Neural progenitor cell (in vitro differentiated cells): ENCODE data around the gene THEM5. TPM values are rescaled to one million over a fixed set of nuclear protein-coding genes. Genes with fewer than 3 reads are reported as not detected.
"Not testable (repeated sequence)": the region's sequence is repeated elsewhere in the genome, so short reads cannot be mapped to it uniquely, and the experiment has no call there.

Experiments used
- DNase-seq: peaks from one replicate; pipeline ENCODE4 v3.0.0-alpha.2; 2016; ENCODE audit warnings: low spot score
- H2AFZ ChIP-seq: fragments of 200-600 bp; sonication (generic); replicated peaks from 2 replicates; pipeline ENCODE4 v1.6.1; 2016; ENCODE audit warnings: antibody characterized with exemption
- H3F3A ChIP-seq: fragments of 200-600 bp; sonication (generic); 2 replicates; pipeline ENCODE4 v1.6.1; 2016; ENCODE audit warnings: antibody characterized with exemption, low read depth
- H3K27ac ChIP-seq: fragments of 200-600 bp; sonication (generic); 2 replicates; pipeline ENCODE4 v1.5.1; 2016; ENCODE audit warnings: mild to moderate bottlenecking
- H3K27me3 ChIP-seq: fragments of 200-600 bp; sonication (generic); 2 replicates; pipeline ENCODE4 v1.6.1; 2016; ENCODE audit warnings: mild to moderate bottlenecking, moderate library complexity
- H3K36me3 ChIP-seq: fragments of 200-600 bp; sonication (generic); 2 replicates; pipeline ENCODE4 v1.5.1; 2016
- H3K4me1 ChIP-seq: fragments of 200-600 bp; sonication (generic); 2 replicates; pipeline ENCODE4 v1.6.1; 2016; ENCODE audit warnings: mixed run types
- H3K4me2 ChIP-seq: fragments of 200-600 bp; sonication (generic); 2 replicates; pipeline ENCODE4 v1.6.1; 2016
- H3K4me3 ChIP-seq: fragments of 200-600 bp; sonication (generic); 2 replicates; pipeline ENCODE4 v1.5.1; 2016
- H3K79me2 ChIP-seq: fragments of 200-600 bp; sonication (generic); 2 replicates; pipeline ENCODE4 v1.6.1; 2016; ENCODE audit warnings: low read depth
- H3K9ac ChIP-seq: fragments of 200-600 bp; sonication (generic); 2 replicates; pipeline ENCODE4 v1.6.1; 2016
- H3K9me3 ChIP-seq: fragments of 200-600 bp; sonication (generic); 2 replicates; pipeline ENCODE4 v1.5.1; 2016; ENCODE audit warnings: low read depth
- H4K20me1 ChIP-seq: fragments of 200-600 bp; sonication (generic); 2 replicates; pipeline ENCODE4 v1.6.1; 2016; ENCODE audit warnings: low read depth
- H3K27ac Mint-ChIP-seq: 3 replicates; pipeline ENCODE4 v1.8.0; 2021; ENCODE audit warnings: mixed read lengths
- H3K27me3 Mint-ChIP-seq: 2 replicates; pipeline ENCODE4 v1.8.0; 2022; ENCODE audit warnings: low read depth, mild to moderate bottlenecking, inconsistent platforms, moderate library complexity, mixed read lengths; ENCODE audit not compliant: insufficient read depth
- H3K36me3 Mint-ChIP-seq: 3 replicates; pipeline ENCODE4 v1.8.0; 2021; ENCODE audit warnings: mixed read lengths
- H3K4me1 Mint-ChIP-seq: 3 replicates; pipeline ENCODE4 v1.8.0; 2021; ENCODE audit warnings: mixed read lengths
- H3K4me3 Mint-ChIP-seq: 3 replicates; pipeline ENCODE4 v1.8.0; 2021; ENCODE audit warnings: mild to moderate bottlenecking, moderate library complexity, mixed read lengths
- H3K9me3 Mint-ChIP-seq: 3 replicates; pipeline ENCODE4 v1.8.0; 2020; ENCODE audit warnings: mixed read lengths
- EZH2 ChIP-seq: fragments of 200-600 bp; sonication (generic); IDR thresholded peaks from 2 replicates; pipeline ENCODE4 v1.6.1; 2017; ENCODE audit warnings: antibody characterized with exemption, mild to moderate bottlenecking, moderate library complexity
- EZH2phosphoT487 ChIP-seq: fragments of 200-600 bp; sonication (generic); IDR thresholded peaks from 2 replicates; pipeline ENCODE4 v1.6.1; 2017; ENCODE audit warnings: antibody characterized with exemption
- total RNA-seq: library from RNA; depleted of rRNA; stranded (reverse); fragments of >200 nt; gene quantifications from 2 replicates; pipeline ENCODE4 v1.2.3, GENCODE V29; 2015; ENCODE audit warnings: low replicate concordance
- TF ChIP-seq, protein P1 (sequence below): fragments of 200-600 bp; sonication (generic); IDR thresholded peaks from 2 replicates; pipeline ENCODE4 v1.5.1; 2017; ENCODE audit warnings: antibody characterized with exemption, mild to moderate bottlenecking

The THEM5 gene
- total RNA-seq, 1 donor from 2014 or later, result not detected

DNA sequence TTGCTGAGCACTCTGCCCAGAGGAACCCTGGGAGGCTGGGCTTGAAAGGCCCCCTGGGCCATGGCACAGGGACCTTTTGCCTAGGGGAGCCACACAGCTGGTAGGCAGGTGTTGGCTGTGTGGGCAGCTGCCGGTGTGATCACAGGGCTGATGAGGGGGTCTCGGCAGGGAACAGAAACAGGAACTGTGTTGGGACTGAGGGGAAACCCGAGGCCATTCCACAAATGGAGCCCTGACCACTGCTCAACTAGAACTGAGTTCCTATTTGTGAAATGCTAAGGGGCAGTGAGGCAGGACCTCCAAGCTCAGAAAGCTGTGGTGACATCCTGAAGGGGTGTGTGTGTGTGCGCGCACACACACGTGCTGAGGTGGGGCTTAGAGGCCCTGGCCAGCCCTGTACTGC lies 6.4 kb upstream of the THEM5 start:
- H3K79me2 ChIP-seq, result no peaks in the 10 kb centered on the region
- no peak for TF ChIP-seq EZH2

DNA sequence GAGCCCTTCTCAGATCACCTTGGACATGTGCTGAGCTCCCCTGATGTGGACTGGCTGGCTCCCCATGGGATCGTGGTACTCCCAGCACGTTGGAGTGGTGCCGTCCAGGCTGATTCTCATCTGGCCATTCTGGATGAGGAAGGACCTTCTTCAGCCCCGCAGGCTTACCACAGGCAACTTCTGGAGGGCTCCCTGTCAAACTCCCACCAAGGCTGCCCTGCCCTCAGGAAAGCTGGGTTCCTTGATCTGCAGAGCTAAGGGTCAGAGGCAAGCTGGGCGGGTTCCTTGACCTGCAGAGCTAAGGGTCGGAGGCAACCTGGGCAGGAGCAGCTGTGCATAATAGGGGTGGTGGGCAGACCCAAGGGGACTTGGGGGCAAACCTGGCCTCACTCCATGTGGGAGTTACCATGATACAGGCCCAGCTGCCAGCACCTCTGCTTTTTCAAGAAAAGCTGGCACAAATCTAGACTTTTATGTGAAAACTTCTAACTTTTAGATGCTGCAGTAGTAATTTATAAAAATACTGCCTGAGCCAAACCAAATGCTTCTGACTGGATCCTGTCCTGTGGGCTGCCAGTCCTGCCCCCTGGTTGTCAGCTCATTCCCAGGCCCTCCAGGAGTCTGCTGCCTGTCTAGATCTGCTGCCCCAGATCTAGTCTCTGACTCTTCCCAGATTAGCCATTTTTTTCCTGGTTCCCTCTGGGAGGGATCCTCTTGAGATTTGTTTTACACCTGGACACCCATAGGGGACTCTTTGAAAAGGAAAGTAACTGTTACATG lies 5.6 kb upstream of the THEM5 start:
- Histone ChIP-seq H3F3A (no peaks in the 10 kb centered on the region), H3K4me2 (no peak overlapping the region), H3K9me3 (no peaks in the 10 kb centered on the region), H3K27ac (no peak overlapping the region), H3K9ac (no peak overlapping the region), H2AFZ (no peak overlapping the region), H3K79me2 (no peaks in the 10 kb centered on the region), H3K27me3 (peaks cover 16% of the 10 kb centered on the region), H3K36me3 (no peaks in the 10 kb centered on the region), H4K20me1 (no peaks in the 10 kb centered on the region), H3K4me3 (no peak overlapping the region), H3K4me1 (no peaks in the 10 kb centered on the region)
- Mint-ChIP-seq H3K4me1 (peaks cover 5% of the 10 kb centered on the region), H3K27me3 (peaks cover 5% of the 10 kb centered on the region), H3K27ac (no peak overlapping the region), H3K4me3 (no peak overlapping the region), H3K9me3 (no peaks in the 10 kb centered on the region), H3K36me3 (no peaks in the 10 kb centered on the region)
- TF ChIP-seq, protein P1, sequence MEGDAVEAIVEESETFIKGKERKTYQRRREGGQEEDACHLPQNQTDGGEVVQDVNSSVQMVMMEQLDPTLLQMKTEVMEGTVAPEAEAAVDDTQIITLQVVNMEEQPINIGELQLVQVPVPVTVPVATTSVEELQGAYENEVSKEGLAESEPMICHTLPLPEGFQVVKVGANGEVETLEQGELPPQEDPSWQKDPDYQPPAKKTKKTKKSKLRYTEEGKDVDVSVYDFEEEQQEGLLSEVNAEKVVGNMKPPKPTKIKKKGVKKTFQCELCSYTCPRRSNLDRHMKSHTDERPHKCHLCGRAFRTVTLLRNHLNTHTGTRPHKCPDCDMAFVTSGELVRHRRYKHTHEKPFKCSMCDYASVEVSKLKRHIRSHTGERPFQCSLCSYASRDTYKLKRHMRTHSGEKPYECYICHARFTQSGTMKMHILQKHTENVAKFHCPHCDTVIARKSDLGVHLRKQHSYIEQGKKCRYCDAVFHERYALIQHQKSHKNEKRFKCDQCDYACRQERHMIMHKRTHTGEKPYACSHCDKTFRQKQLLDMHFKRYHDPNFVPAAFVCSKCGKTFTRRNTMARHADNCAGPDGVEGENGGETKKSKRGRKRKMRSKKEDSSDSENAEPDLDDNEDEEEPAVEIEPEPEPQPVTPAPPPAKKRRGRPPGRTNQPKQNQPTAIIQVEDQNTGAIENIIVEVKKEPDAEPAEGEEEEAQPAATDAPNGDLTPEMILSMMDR, result no peak
- no peak for TF ChIP-seq EZH2
- TF ChIP-seq EZH2phosphoT487, result no peak
- no peak for DNase-seq

More for the DNA sequence above, 6.4 kb upstream of the THEM5 start:
- Mint-ChIP-seq H3K36me3 (no peaks in the 10 kb centered on the region), H3K4me3 (no peak overlapping the region), H3K27ac (no peak overlapping the region), H3K9me3 (no peaks in the 10 kb centered on the region), H3K27me3 (peaks cover 5% of the 10 kb centered on the region), H3K4me1 (peaks cover 5% of the 10 kb centered on the region)
- Histone ChIP-seq H3K4me3 (no peak overlapping the region), H3K27ac (no peak overlapping the region), H3K9me3 (no peaks in the 10 kb centered on the region), H3K27me3 (peaks cover 23% of the 10 kb centered on the region), H3K4me2 (no peak overlapping the region), H3K9ac (no peak overlapping the region), H3K36me3 (no peaks in the 10 kb centered on the region), H2AFZ (no peak overlapping the region), H3K4me1 (no peaks in the 10 kb centered on the region), H3F3A (no peaks in the 10 kb centered on the region), H4K20me1 (no peaks in the 10 kb centered on the region)
- DNase-seq, result no peak

DNA sequence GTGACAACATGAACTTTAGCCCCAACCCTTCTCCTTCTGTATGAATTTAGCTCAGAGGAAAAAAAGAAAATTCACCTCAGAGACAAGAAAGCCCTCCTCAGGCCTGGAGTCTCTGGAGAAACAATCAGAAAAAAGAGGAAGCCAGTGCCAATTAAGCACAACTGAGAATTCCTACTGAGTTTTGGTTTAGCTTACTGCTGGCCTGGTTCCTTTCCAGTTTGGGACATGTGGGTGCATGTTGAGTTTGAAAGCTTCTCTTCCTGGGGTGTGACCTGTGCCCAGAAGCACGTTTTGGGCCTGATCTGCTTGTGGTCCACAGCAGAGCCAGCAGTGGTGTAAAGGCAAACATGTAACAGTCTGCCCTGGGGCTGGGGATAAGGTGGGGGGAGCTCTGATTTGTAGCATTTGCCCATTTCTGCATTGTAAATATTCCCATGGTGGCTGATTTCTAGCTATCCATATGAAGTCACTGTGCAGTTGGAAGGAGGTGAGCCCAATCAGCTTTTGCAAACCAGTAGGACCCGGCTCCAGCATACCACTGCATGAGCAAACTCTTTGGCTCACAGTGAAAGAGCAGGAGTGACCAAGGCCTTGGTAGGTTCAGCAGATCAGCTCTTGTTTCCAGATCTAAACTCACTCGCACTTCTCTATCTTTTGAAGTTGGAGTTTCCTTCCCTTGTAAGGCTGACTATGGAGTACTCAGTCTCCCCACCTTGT lies 4.7 kb upstream of the THEM5 start:
- Histone ChIP-seq H3K79me2 (no peaks in the 10 kb centered on the region), H3K27ac (no peak overlapping the region), H3K4me3 (no peak overlapping the region), H3K4me1 (no peaks in the 10 kb centered on the region), H3K27me3 (peaks cover 8% of the 10 kb centered on the region), H3K9me3 (no peaks in the 10 kb centered on the region), H3K9ac (no peak overlapping the region), H3K36me3 (no peaks in the 10 kb centered on the region), H2AFZ (no peak overlapping the region), H4K20me1 (no peaks in the 10 kb centered on the region), H3F3A (no peaks in the 10 kb centered on the region), H3K4me2 (no peak overlapping the region)
- H3K9me3 Mint-ChIP-seq, result no peaks in the 10 kb centered on the region
- DNase-seq, result no peak
- H3K4me3 Mint-ChIP-seq, result no peak overlapping the region
- H3K27ac Mint-ChIP-seq, result no peak overlapping the region
- TF ChIP-seq, protein P1, result no peak
- no peak for TF ChIP-seq EZH2phosphoT487
- TF ChIP-seq EZH2, result no peak
- H3K4me1 Mint-ChIP-seq, result peaks cover 5% of the 10 kb centered on the region
- H3K36me3 Mint-ChIP-seq, result no peaks in the 10 kb centered on the region
- H3K27me3 Mint-ChIP-seq, result peaks cover 5% of the 10 kb centered on the region

DNA sequence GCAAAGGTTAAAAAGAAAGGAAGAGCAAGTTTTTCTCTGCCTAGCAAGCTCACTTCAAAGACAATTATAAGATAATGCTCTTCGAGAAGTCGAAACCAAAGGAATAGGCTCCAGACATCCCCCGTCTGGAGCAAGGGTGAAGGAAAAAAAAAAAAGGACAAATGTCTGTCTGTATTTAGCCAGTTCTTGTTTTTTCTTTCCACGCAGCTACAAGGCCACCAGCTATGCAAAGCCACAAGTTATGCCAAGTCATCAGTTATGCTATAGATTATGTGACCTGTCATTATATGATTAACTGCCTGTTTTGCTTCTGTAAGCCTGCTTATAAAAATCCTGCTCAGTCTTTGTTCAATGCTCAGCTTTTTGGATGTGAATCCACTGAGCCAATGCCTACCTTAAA lies 2.4 kb upstream of the THEM5 start:
- Mint-ChIP-seq H3K4me3 (no peak overlapping the region), H3K9me3 (no peaks in the 10 kb centered on the region), H3K27ac (no peak overlapping the region), H3K4me1 (peaks cover 3% of the 10 kb centered on the region), H3K27me3 (peaks cover 8% of the 10 kb centered on the region), H3K36me3 (no peaks in the 10 kb centered on the region)
- H3K9me3 ChIP-seq, result no peaks in the 10 kb centered on the region
- H2AFZ ChIP-seq, result no peak overlapping the region
- TF ChIP-seq EZH2phosphoT487, result no peak
- TF ChIP-seq, protein P1, result no peak
- H3K4me1 ChIP-seq, result no peaks in the 10 kb centered on the region
- H3K27me3 ChIP-seq, result no peaks in the 10 kb centered on the region
- H3K79me2 ChIP-seq, result no peaks in the 10 kb centered on the region
- H3K4me3 ChIP-seq, result no peak overlapping the region
- no peak overlapping the region for H3K9ac ChIP-seq
- no peak overlapping the region for H3K27ac ChIP-seq
- H3K36me3 ChIP-seq, result no peaks in the 10 kb centered on the region
- no peaks in the 10 kb centered on the region for H3F3A ChIP-seq
- no peaks in the 10 kb centered on the region for H4K20me1 ChIP-seq
- H3K4me2 ChIP-seq, result no peak overlapping the region
- DNase-seq, result no peak

DNA sequence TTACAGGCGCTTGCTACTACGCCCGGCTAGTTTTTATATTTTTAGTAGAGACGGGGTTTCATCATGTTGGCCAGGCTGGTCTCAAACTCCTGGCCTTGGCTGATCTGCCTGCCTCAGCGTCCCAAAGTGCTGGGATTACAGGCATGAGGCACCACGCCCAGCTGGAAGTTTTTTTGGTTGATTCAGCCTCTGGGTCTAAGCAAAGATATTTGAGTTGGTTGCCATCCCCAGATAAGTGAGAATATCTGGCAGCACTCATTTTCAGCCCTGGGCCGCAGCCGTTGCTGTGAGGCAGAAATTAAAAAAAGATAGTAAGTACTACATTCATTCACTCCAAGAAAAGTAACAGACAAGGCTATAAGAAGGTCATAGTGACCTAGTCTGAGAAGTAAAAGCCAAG lies 2.0 kb upstream of the THEM5 start:
- DNase-seq, H3K9ac ChIP-seq, H4K20me1 ChIP-seq, H3K4me1 Mint-ChIP-seq, H3F3A ChIP-seq, H3K27ac Mint-ChIP-seq, H3K4me2 ChIP-seq, H3K4me3 Mint-ChIP-seq, H3K36me3 ChIP-seq, H3K27ac ChIP-seq, H3K79me2 ChIP-seq, H3K9me3 Mint-ChIP-seq, H3K36me3 Mint-ChIP-seq, H3K9me3 ChIP-seq, H3K27me3 ChIP-seq, H2AFZ ChIP-seq, H3K4me1 ChIP-seq, H3K27me3 Mint-ChIP-seq, H3K4me3 ChIP-seq: not testable (repeated sequence)
